ENCODE data around the gene APEH. TPM values are rescaled to one million over a fixed set of nuclear protein-coding genes. Genes with fewer than 3 reads are reported as not detected.

APEH gene
- total RNA-seq, 1 donor from 2014 or later: 80.8 TPM

- no peaks in the 10 kb centered on the region for H4K20me1 ChIP-seq (ENCODE audit: insufficient read depth, low read length)
- no peak overlapping the region for H3K4me3 ChIP-seq (ENCODE audit: insufficient read depth, low read depth, low read length)
- no peaks in the 10 kb centered on the region for H3K79me2 ChIP-seq (ENCODE audit: insufficient read depth, low read length)
- no peak overlapping the region for H3K27ac Mint-ChIP-seq (ENCODE audit: unreplicated experiment)
- DNase-seq (ENCODE audit: low read depth) (no peak), FAIRE-seq (no peak)
- H3K27me3 ChIP-seq (ENCODE audit: insufficient read depth, low read length): no peaks in the 10 kb centered on the region
- TF ChIP-seq CTCF (IDR thresholded peaks at IDR 0.05; ENCODE audit: insufficient read depth, low read depth, low read length) (no peak), EZH2 (IDR thresholded peaks at IDR 0.05; ENCODE audit: insufficient read depth, low read length) (no peak)
- no peaks in the 10 kb centered on the region for H3K36me3 ChIP-seq (ENCODE audit: insufficient read depth, low read length)
- no peak overlapping the region for H3K9ac ChIP-seq (ENCODE audit: low read length)
- H3K9me3 ChIP-seq (ENCODE audit: insufficient read depth, low read depth, low read length): no peaks in the 10 kb centered on the region
- H3K4me3 Mint-ChIP-seq (ENCODE audit: unreplicated experiment): no peak overlapping the region
- H3K36me3 Mint-ChIP-seq (ENCODE audit: low read depth, unreplicated experiment): peaks cover 2% of the 10 kb centered on the region
- H2AFZ ChIP-seq (ENCODE audit: low read depth, low read length): no peak overlapping the region
- H3K27ac ChIP-seq (ENCODE audit: low read depth, low read length): no peak overlapping the region
- H3K4me1 Mint-ChIP-seq (ENCODE audit: low read depth, unreplicated experiment): peaks cover 11% of the 10 kb centered on the region
- no peaks in the 10 kb centered on the region for H3K4me1 ChIP-seq (ENCODE audit: insufficient read depth, low read length)
- H3K9me3 Mint-ChIP-seq (ENCODE audit: unreplicated experiment): no peaks in the 10 kb centered on the region
- peaks cover 8% of the 10 kb centered on the region for H3K27me3 Mint-ChIP-seq (ENCODE audit: low read depth, unreplicated experiment)
- no peak overlapping the region for H3K4me2 ChIP-seq (ENCODE audit: low read length)
Measured at GRCh38 chr3:49644684-49645083, 29.5 kb upstream of the APEH start.

- DNase-seq (ENCODE audit: low read depth): no peak
- no peaks in the 10 kb centered on the region for H3K36me3 ChIP-seq (ENCODE audit: insufficient read depth, low read length)
- H3K4me1 ChIP-seq (ENCODE audit: insufficient read depth, low read length): no peaks in the 10 kb centered on the region
- H2AFZ ChIP-seq (ENCODE audit: low read depth, low read length): no peak overlapping the region
- TF ChIP-seq EZH2 (IDR thresholded peaks at IDR 0.05; ENCODE audit: insufficient read depth, low read length): no peak
- no peak for TF ChIP-seq CTCF (IDR thresholded peaks at IDR 0.05; ENCODE audit: insufficient read depth, low read depth, low read length)
- H4K20me1 ChIP-seq (ENCODE audit: insufficient read depth, low read length): no peaks in the 10 kb centered on the region
- no peak for FAIRE-seq
- H3K27me3 ChIP-seq (ENCODE audit: insufficient read depth, low read length): no peaks in the 10 kb centered on the region
- H3K9ac ChIP-seq (ENCODE audit: low read length): no peak overlapping the region
- H3K27me3 Mint-ChIP-seq (ENCODE audit: low read depth, unreplicated experiment): peaks cover 8% of the 10 kb centered on the region
- H3K36me3 Mint-ChIP-seq (ENCODE audit: low read depth, unreplicated experiment): peaks cover 2% of the 10 kb centered on the region
- H3K4me3 ChIP-seq (ENCODE audit: insufficient read depth, low read depth, low read length): no peak overlapping the region
- no peaks in the 10 kb centered on the region for H3K9me3 ChIP-seq (ENCODE audit: insufficient read depth, low read depth, low read length)
- no peak overlapping the region for H3K27ac ChIP-seq (ENCODE audit: low read depth, low read length)
- H3K27ac Mint-ChIP-seq (ENCODE audit: unreplicated experiment): no peak overlapping the region
- no peaks in the 10 kb centered on the region for H3K79me2 ChIP-seq (ENCODE audit: insufficient read depth, low read length)
- H3K4me2 ChIP-seq (ENCODE audit: low read length): no peak overlapping the region
- H3K9me3 Mint-ChIP-seq (ENCODE audit: unreplicated experiment): no peaks in the 10 kb centered on the region
- H3K4me1 Mint-ChIP-seq (ENCODE audit: low read depth, unreplicated experiment): peaks cover 13% of the 10 kb centered on the region
- no peak overlapping the region for H3K4me3 Mint-ChIP-seq (ENCODE audit: unreplicated experiment)
Measured at GRCh38 chr3:49646236-49646635, 27.9 kb upstream of the APEH start.

DNA sequence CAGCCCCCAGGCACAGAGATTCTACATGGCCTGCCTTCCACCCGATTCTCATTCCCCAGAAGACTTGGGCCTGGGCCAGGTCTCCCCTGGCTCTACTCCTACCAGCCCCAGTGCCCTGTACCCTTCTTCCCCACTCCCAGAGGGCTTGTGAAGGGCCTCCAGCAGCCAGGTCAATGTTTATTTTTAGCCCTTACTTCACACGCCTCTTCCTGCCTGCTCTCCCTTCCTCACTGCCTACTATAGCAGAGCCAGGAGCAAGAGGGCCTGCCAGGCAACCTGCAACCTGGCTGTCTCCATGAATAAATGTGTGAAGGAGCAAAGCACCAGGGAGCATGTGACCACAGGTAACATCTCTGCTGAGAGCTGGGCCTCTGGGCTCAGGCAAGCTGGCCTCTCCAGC is 26.4 kb upstream of the APEH start:
- H3K27ac Mint-ChIP-seq (ENCODE audit: unreplicated experiment): peak overlapping the region; percentile 28
- no peak for FAIRE-seq
- H4K20me1 ChIP-seq (ENCODE audit: insufficient read depth, low read length): no peaks in the 10 kb centered on the region

More for the DNA sequence above, 26.4 kb upstream of the APEH start:
- H3K4me1 Mint-ChIP-seq (ENCODE audit: low read depth, unreplicated experiment): peaks cover 13% of the 10 kb centered on the region
- no peaks in the 10 kb centered on the region for H3K27me3 ChIP-seq (ENCODE audit: insufficient read depth, low read length)
- H3K36me3 Mint-ChIP-seq (ENCODE audit: low read depth, unreplicated experiment): peaks cover 2% of the 10 kb centered on the region
- H3K9ac ChIP-seq (ENCODE audit: low read length): no peak overlapping the region
- no peak overlapping the region for H3K27ac ChIP-seq (ENCODE audit: low read depth, low read length)
- H3K4me1 ChIP-seq (ENCODE audit: insufficient read depth, low read length): no peaks in the 10 kb centered on the region
- no peaks in the 10 kb centered on the region for H3K79me2 ChIP-seq (ENCODE audit: insufficient read depth, low read length)
- no peak overlapping the region for H3K4me2 ChIP-seq (ENCODE audit: low read length)
- H3K9me3 Mint-ChIP-seq (ENCODE audit: unreplicated experiment): no peaks in the 10 kb centered on the region
- TF ChIP-seq EZH2 (IDR thresholded peaks at IDR 0.05; ENCODE audit: insufficient read depth, low read length) (no peak), CTCF (IDR thresholded peaks at IDR 0.05; ENCODE audit: insufficient read depth, low read depth, low read length) (no peak)
- peaks cover 11% of the 10 kb centered on the region for H3K27me3 Mint-ChIP-seq (ENCODE audit: low read depth, unreplicated experiment)
- H3K4me3 Mint-ChIP-seq (ENCODE audit: unreplicated experiment): no peak overlapping the region
- H3K4me3 ChIP-seq (ENCODE audit: insufficient read depth, low read depth, low read length): no peak overlapping the region
- H3K9me3 ChIP-seq (ENCODE audit: insufficient read depth, low read depth, low read length): no peaks in the 10 kb centered on the region
- DNase-seq (ENCODE audit: low read depth): no peak
- H2AFZ ChIP-seq (ENCODE audit: low read depth, low read length): no peak overlapping the region
- H3K36me3 ChIP-seq (ENCODE audit: insufficient read depth, low read length): no peaks in the 10 kb centered on the region

All from astrocyte (in vitro differentiated cells and primary cell).